HG02571 (cell line): ENCODE measurements around the gene SENP2.
"Not testable (repeated sequence)": the region's sequence is repeated elsewhere in the genome, so short reads cannot be mapped to it uniquely, and the experiment has no call there.

ENCODE experiments used
- ATAC-seq: cut with Tn5 transposase; IDR thresholded peaks from one replicate; pipeline ENCODE4 v1.9.1; 2021; ENCODE audit warnings: mild to moderate bottlenecking, moderate library complexity; ENCODE audit not compliant: unreplicated experiment

The SENP2 gene

DNA sequence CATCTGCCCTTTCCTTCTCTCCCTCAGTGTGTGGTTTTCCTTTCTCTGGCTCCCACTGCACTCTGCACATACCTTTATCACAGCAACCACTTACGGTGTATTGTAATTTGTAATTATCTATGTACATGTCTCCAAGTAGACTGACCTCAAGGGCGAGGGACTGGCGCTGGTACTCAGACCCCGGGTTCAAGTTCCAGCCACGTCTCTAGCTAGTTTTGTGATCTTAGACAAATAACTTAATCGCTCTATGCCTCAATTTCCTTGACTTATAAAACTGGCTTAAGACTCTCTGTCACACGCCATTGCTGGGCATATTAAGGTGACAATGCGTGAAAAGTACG lies 607 bp upstream of the SENP2 start:
- no peak for ATAC-seq

GRCh38 chr3:185586686-185587039 lies 568 bp downstream of the SENP2 start:
- ATAC-seq = no peak

GRCh38 chr3:185594073-185594472 lies 8.0 kb downstream of the SENP2 start:
- no peak for ATAC-seq

- ATAC-seq = no peak
Measured at GRCh38 chr3:185595526-185595925, 9.4 kb downstream of the SENP2 start.

DNA sequence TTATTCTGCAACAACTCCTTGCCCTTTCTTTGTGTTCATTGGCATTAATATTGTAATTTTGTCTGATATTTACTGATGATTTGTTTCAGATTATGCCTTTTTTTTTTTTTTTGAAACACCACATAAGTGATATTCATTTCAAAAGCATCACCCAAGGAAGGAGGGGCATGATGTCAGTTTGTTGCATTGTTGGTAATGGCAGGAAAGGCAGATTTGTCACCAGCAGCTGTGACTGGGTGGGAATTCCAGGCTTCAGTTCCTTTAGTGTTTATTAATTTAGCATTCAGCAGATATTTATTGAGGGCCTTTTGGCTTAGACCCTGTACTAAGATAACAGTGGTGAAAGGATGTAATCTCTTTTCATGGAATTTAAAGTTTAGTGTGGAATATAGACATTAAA lies 19.5 kb downstream of the SENP2 start:
- ATAC-seq = no peak

- no peak for ATAC-seq
Measured at GRCh38 chr3:185606196-185606595, 20.1 kb downstream of the SENP2 start.

- ATAC-seq = no peak
Measured at GRCh38 chr3:185613016-185613415, 26.9 kb downstream of the SENP2 start.

DNA sequence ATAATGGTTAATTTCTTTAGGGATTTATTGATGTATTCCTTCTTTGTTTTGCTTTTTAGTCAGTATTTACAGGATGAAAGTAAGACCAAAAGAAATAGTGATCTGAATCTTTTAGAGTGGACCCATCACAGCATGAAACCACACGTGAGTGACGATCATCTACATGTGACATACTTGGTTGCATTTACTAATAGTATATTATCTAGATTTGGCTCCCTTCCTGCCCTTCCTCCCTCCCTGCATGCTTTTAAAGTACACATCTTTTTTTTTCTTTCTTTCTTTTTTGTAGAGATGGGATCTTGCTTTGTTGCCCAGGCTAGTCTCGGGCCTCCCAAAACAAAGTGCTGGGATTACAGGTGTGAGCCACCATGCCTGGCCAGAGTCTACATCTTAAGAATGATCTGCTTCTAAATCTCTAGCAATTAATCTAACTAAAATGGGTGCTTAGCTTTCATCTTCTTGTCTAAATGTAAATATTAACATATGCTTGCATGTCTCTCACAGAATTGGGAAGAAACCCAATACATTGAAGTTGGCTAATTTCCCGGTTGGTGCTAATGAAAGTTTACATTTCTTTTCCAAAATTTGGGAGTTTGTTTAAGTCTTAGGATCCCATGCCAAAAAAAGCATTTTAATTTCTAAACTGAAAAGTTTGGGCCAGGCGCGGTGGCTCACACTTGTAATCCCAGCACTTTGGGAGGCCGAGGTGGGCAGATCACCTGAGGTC lies 38.0 kb downstream of the SENP2 start:
- no peak for ATAC-seq

- no peak for ATAC-seq
Measured at GRCh38 chr3:185625784-185626183, 39.7 kb downstream of the SENP2 start.

GRCh38 chr3:185629554-185630181 lies 43.6 kb downstream of the SENP2 start:
- no peak for ATAC-seq

DNA sequence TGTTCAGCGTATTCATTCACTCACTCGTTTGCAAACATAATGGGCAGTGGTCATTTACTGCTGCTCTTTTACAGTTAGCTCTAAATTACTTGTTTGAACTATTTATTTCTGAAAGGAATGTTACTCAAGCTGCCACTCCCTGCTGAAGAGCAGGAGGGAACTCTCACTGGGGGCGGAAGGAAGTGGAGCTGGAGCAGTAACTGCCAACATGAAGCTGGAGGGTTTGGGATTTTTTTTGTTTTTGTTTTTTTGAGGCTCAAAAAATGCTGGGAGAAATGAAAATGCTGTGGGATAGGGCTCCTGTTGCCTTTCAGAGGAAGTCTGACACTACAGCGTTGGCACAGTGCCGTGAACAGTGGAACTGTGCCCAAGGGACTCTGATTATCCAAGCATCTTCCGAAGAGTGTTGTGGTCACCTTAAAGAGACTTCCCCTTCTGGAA lies 44.1 kb downstream of the SENP2 start:
- ATAC-seq = no peak

GRCh38 chr3:185631108-185631507 lies 45.0 kb downstream of the SENP2 start:
- no peak for ATAC-seq

DNA sequence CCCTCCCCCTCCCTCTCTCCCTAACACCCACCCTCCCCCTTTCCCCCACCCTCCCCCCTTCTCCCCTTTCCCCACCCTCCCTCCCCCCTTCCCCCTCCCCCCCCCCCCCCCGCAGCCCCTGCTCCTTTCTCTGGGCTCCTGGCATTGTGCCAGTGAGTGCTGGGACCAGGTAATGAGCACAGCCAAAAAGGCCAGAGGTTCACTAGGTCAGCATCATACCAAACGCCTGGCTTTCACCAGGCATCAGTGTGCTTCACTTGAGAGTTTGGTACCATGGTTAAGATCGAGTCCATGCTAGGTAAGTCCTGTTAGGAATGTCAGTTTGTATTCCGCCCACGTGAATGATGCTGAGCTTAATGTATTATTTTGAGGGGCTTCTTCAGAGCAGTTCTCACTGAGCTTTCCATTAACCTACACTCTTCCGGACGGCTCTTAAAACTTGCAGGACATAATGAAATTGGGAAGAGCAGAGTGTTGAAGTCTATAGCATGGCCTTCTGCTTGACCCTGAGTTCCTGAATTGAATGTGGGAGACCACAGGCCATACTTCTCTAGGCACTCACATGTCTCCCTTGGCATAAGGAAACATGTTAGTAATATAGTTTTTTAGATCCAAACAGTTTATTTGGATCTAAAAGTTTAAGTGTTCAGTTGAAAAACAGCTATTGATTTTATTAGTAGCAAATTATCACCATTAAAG lies 45.6 kb downstream of the SENP2 start:
- ATAC-seq = no peak

GRCh38 chr3:185632996-185633395 lies 46.9 kb downstream of the SENP2 start:
- ATAC-seq = no peak

- no peak for ATAC-seq
Measured at GRCh38 chr3:185637388-185637787, 51.3 kb downstream of the SENP2 start.

DNA sequence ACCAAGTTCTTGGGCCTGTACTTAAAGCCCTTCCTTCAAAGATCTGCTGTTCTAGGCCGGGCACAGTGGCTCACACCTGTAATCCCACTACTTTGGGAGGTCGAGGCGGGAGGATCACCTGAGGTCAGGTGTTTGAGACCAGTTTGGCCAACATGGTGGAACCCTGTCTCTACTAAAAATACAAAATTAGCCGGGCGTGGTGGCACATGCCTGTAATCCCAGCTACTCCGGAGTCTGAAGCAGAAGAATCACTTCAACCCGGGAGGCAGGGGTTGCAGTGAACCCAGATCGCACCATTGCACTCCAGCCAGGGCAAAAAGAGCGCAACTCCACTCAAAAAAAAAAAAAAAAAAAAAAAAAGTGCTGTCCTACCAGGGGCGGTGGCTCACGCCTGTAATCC lies 52.6 kb downstream of the SENP2 start:
- ATAC-seq = not testable (repeated sequence)

DNA sequence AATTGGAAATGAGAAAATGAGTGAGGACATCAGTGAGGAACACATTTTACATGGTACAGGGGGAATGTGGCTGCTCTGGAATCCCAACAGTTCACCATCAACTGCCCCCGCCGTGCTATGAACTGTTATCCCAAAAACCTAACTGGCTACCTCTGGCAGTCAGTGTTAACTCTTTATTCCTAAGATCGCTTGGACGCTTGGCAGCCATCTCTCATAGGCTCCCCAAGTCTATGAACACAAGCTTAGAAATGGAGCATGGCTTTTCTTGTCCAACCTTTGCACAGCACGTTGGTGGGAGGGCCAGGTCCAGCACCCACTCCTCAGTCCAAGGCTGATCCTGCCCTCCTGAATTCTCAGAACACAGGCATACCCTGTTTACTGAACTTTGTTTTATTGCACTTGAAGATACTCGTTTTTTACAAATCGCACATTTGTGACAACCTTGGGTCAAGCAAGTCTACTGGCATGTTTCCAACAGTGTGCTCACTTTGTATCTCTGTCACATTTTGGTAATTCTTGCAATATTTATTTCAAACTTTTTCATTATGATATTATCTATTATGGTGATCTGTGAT lies 53.6 kb downstream of the SENP2 start:
- ATAC-seq = no peak

- ATAC-seq = no peak
Measured at GRCh38 chr3:185640308-185640707, 54.2 kb downstream of the SENP2 start.

- ATAC-seq = not testable (repeated sequence)
Measured at GRCh38 chr3:185645191-185645590, 59.1 kb downstream of the SENP2 start.

GRCh38 chr3:185645596-185646381 lies 59.7 kb downstream of the SENP2 start:
- ATAC-seq = no peak
